GM23338 (cell line): Measurements from ENCODE around the gene GDI2. TPM values are rescaled to one million over a fixed set of nuclear protein-coding genes. Genes with fewer than 3 reads are reported as not detected.

Experiments used
- polyA plus RNA-seq: library from polyadenylated mRNA; unstranded; fragments of >200 nt; fragmentation: Nextera tagmentation; extraction: Ambion mirVana; gene quantifications from 2 replicates; pipeline ENCODE4 v1.2.1, GENCODE V29; 2016
- total RNA-seq: library from RNA; depleted of rRNA; stranded (reverse); fragments of >200 nt; shearing (Covaris generic); gene quantifications from 2 replicates; pipeline ENCODE4 v1.2.3, GENCODE V29; 2014; rRNA removed

Gene GDI2
- total and polyA plus RNA-seq, 2 experiments from 2014 or later: 269 to 505 TPM

Other genes starting within 250 kb of the GDI2 start
- gene ASB13, start 146.8 kb downstream of the GDI2 start, total RNA-seq: 16.5 and 20.2 TPM in 2 replicates
- 11.3 and 11.6 TPM in 2 replicates for gene ASB13, start 146.8 kb downstream of the GDI2 start, polyA plus RNA-seq
- gene TASOR2, start 128.6 kb downstream of the GDI2 start, total RNA-seq: 62.9 and 110 TPM in 2 replicates
- gene TASOR2, start 128.6 kb downstream of the GDI2 start, polyA plus RNA-seq: 40.9 and 45.2 TPM in 2 replicates
- 16.1 and 20.2 TPM in 2 replicates for gene ANKRD16, start 76.5 kb upstream of the GDI2 start, total RNA-seq
- 6.4 and 7.5 TPM in 2 replicates for gene ANKRD16, start 76.5 kb upstream of the GDI2 start, polyA plus RNA-seq
- 84.0 and 90.8 TPM in 2 replicates for gene FBH1, start 76.8 kb upstream of the GDI2 start, total RNA-seq
- gene FBH1, start 76.8 kb upstream of the GDI2 start, polyA plus RNA-seq: 62.5 and 68.0 TPM in 2 replicates
- gene IL15RA, start 164.1 kb upstream of the GDI2 start, total RNA-seq: 1.1 and 1.6 TPM in 2 replicates
- gene IL15RA, start 164.1 kb upstream of the GDI2 start, polyA plus RNA-seq: 1.9 and 2.2 TPM in 2 replicates
- not detected in 2 replicates for gene IL2RA, start 248.9 kb upstream of the GDI2 start, total RNA-seq
- gene IL2RA, start 248.9 kb upstream of the GDI2 start, polyA plus RNA-seq: not detected in 2 replicates